Stomach (tissue), 19 donors: ENCODE results near the gene RNASE7. TPM values are rescaled to one million over a fixed set of nuclear protein-coding genes. Genes with fewer than 3 reads are reported as not detected.

ENCODE experiments used
- DNase-seq, 2 donors: peaks; one replicate each; pipeline versions ENCODE4 v3.0.0 to v3.0.0-alpha.2; 2013 to 2019
- H3K27ac ChIP-seq, 5 donors: fragments of 200-600 bp in 4 of 5; sonication (generic) in 4 of 5; one replicate each; pipeline ENCODE4 v1.5.1; 2013 to 2019; ENCODE audit warnings: mild to moderate bottlenecking in 1 of 5, moderate library complexity in 1 of 5
- H3K27me3 ChIP-seq, 3 donors: fragments of 200-600 bp; sonication (generic); one replicate each; pipeline ENCODE4 v1.5.1; 2017 to 2019; ENCODE audit warnings: mixed run types in 1 of 3
- H3K36me3 ChIP-seq, 4 donors: fragments of 200-600 bp; sonication (generic); 1 replicate in 3 of 4; 2 replicates in 1 of 4; pipeline ENCODE4 v1.5.1; 2016 to 2019
- H3K4me1 ChIP-seq, 4 donors: fragments of 200-600 bp; sonication (generic); one replicate each; pipeline ENCODE4 v1.5.1; 2016 to 2019
- H3K4me3 ChIP-seq, 4 donors: fragments of 200-600 bp; sonication (generic) in 3 of 4; one replicate each; pipeline ENCODE4 v1.5.1; 2016 to 2019; ENCODE audit warnings: mild to moderate bottlenecking in 1 of 4
- H3K9me3 ChIP-seq, 4 donors: fragments of 200-600 bp; sonication (generic); one replicate each; pipeline ENCODE4 v1.5.1; 2016 to 2019
- CTCF ChIP-seq, 7 experiments: fragments of 450-650 bp in 4 of 7; fragments of 200-600 bp in 3 of 7; sonication (generic) in 3 of 7; IDR thresholded peaks; one replicate each; pipeline ENCODE4 v1.5.1; 2016 to 2019; ENCODE audit warnings: antibody characterized with exemption in 7 of 7, control low read depth in 2 of 7, mild to moderate bottlenecking in 1 of 7
- EP300 ChIP-seq: sonication (generic); formaldehyde crosslinking; IDR thresholded peaks from one replicate; pipeline ENCODE4 v1.6.1; 2017; ENCODE audit warnings: antibody characterized with exemption
- POLR2A ChIP-seq, 4 donors: fragments of 450-650 bp; IDR thresholded peaks; one replicate each; pipeline ENCODE4 v1.6.1; 2016; ENCODE audit warnings: antibody characterized with exemption in 4 of 4, control low read depth in 2 of 4, mild to moderate bottlenecking in 1 of 4, moderate library complexity in 1 of 4
- POLR2AphosphoS5 ChIP-seq, 3 donors: sonication (generic); formaldehyde crosslinking; IDR thresholded peaks; one replicate each; pipeline ENCODE4 v1.6.1; 2016; ENCODE audit warnings: antibody characterized with exemption in 3 of 3
- WGBS, 5 donors: extraction: QIAGEN DNeasy Blood & Tissue Kit in 3 of 5; methylation state at CpG; one replicate each; pipeline versions ENCODE4 v1.1.5 to v1.1.7; 2013 to 2018; 5-methylcytosine and 5-hydroxymethylcytosine counted together
- intact Hi-C: fragments of 100-400 bp; cut with DNase I; formaldehyde crosslinking; loops from one replicate; pipeline ENCODE4 v1.15.1; 2023; ENCODE audit warnings: low total_unique reads
- long read RNA-seq, 10 donors: transcript quantifications; one replicate each; lab custom pipeline, GENCODE V29; 2026
- polyA plus RNA-seq, 3 donors: library from polyadenylated mRNA; stranded (reverse); fragments of 200-250 nt; gene quantifications; one replicate each; pipeline ENCODE4 v1.2.3, GENCODE V29; 2013
- total RNA-seq, 5 donors: library from RNA; depleted of rRNA; stranded (reverse); fragments of >200 nt; gene quantifications; one replicate each; pipeline versions ENCODE4 v1.1.0 to v1.2.3, GENCODE V29; 2014 to 2016
- donor health status: healthy with polysubstance abuse.
- donor health status: Bipolar disorder and iron deficiency.
- donor health status: healthy.

Gene RNASE7
- total RNA-seq: 1 to 10 TPM in 1 of 5 donors, not detected in 4; 2.6 TPM
- polyA plus RNA-seq: under 1 TPM in 1 of 3 donors, not detected in 2; 0.58 TPM
- long read RNA-seq, donor 1: 0 reads
- long read RNA-seq, donor 2: 0 reads
- long read RNA-seq, donor 3: 0 reads
- long read RNA-seq, donor 4: 0 reads
- long read RNA-seq, donor 5: 0 reads
- long read RNA-seq, donor 6: 0 reads
- long read RNA-seq, donor 7: 0 reads
- long read RNA-seq, donor 8: 0 reads
- long read RNA-seq, donor 9: 0 reads
- long read RNA-seq, donor 10: 0 reads

GRCh38 chr14:21041676-21042433, at the start of gene RNASE7:
TSS of gene RNASE7 (plus strand) at chr14:21042362. CDS start at chr14:21042993, 631 bp downstream.
- 70 to 84% (median 78%) methylated on average over 11 of the region's 11 CpGs for WGBS, 5 donors
- Histone ChIP-seq H3K9me3 (no peaks in the 10 kb centered on the region), H3K27ac (no peak within 1 kb of the TSS), H3K27me3 (no peaks in the 10 kb centered on the region), H3K36me3 (no peaks in the 10 kb centered on the region), H3K4me3 (no peak within 1 kb of the TSS), H3K4me1 (peaks cover 20 to 37% (median 33%) of the 10 kb centered on the region in 4 donors)
- intact Hi-C loops: no loop called here
- no peak for TF ChIP-seq POLR2AphosphoS5 (IDR thresholded peaks at IDR 0.05)
- no peak for TF ChIP-seq EP300
- TF ChIP-seq POLR2A (IDR thresholded peaks at IDR 0.05): no peak
- no peak for TF ChIP-seq CTCF (IDR thresholded peaks at IDR 0.05)
- no peak for DNase-seq

GRCh38 chr14:20996521-20996920, 45.6 kb upstream of the RNASE7 start:
- H3K4me1 ChIP-seq: peaks cover 4 to 17% (median 9%) of the 10 kb centered on the region in 4 donors
- H3K27ac ChIP-seq: no peak overlapping the region
- intact Hi-C loops: no loop called here
- TF ChIP-seq CTCF (IDR thresholded peaks at IDR 0.05): no peak
- TF ChIP-seq EP300: no peak
- TF ChIP-seq POLR2A (IDR thresholded peaks at IDR 0.05): no peak
- TF ChIP-seq POLR2AphosphoS5 (IDR thresholded peaks at IDR 0.05): no peak
- no peaks in the 10 kb centered on the region for H3K27me3 ChIP-seq
- no peaks in the 10 kb centered on the region for H3K9me3 ChIP-seq
- H3K36me3 ChIP-seq: peaks cover 43 to 63% (median 61%) of the 10 kb centered on the region in 4 donors
- WGBS, 5 donors: 81 to 88% (median 82%) methylated on average over 14 of the region's 14 CpGs
- no peak overlapping the region for H3K4me3 ChIP-seq
- no peak for DNase-seq

- no peak overlapping the region for H3K4me3 ChIP-seq
- peak in 1 of 2 donors; percentile 57 for DNase-seq
- H3K4me1 ChIP-seq: peaks cover 0 to 11% (median 3%) of the 10 kb centered on the region in 4 donors
- H3K36me3 ChIP-seq: peaks cover 40 to 58% (median 55%) of the 10 kb centered on the region in 4 donors
- WGBS, 5 donors: 40 to 70% (median 46%) methylated on average over 4 of the region's 4 CpGs
- H3K9me3 ChIP-seq: no peaks in the 10 kb centered on the region
- no peaks in the 10 kb centered on the region for H3K27me3 ChIP-seq
- TF ChIP-seq POLR2A (IDR thresholded peaks at IDR 0.05) (no peak), EP300 (no peak), POLR2AphosphoS5 (IDR thresholded peaks at IDR 0.05) (no peak), CTCF (IDR thresholded peaks at IDR 0.05) (no peak)
- intact Hi-C loops: no loop called here
- no peak overlapping the region for H3K27ac ChIP-seq
Observed at GRCh38 chr14:20997115-20997514, 45.0 kb upstream of the RNASE7 start.

GRCh38 chr14:20997564-20997963, 44.6 kb upstream of the RNASE7 start:
- Histone ChIP-seq H3K4me1 (peaks cover 0 to 7% (median under 1%) of the 10 kb centered on the region in 4 donors), H3K4me3 (no peak overlapping the region), H3K36me3 (peaks cover 35 to 54% (median 51%) of the 10 kb centered on the region in 4 donors), H3K9me3 (no peaks in the 10 kb centered on the region), H3K27ac (no peak overlapping the region), H3K27me3 (no peaks in the 10 kb centered on the region)
- TF ChIP-seq CTCF (IDR thresholded peaks at IDR 0.05) (no peak), EP300 (no peak), POLR2A (IDR thresholded peaks at IDR 0.05) (no peak), POLR2AphosphoS5 (IDR thresholded peaks at IDR 0.05) (no peak)
- intact Hi-C loops: no loop called here
- DNase-seq: no peak
- 44 to 69% (median 58%) methylated on average over 6 of the region's 6 CpGs for WGBS, 5 donors
